Hepatocyte (in vitro differentiated cells): Measurements from ENCODE around the gene TLE6. TPM values are rescaled to one million over a fixed set of nuclear protein-coding genes. Genes with fewer than 3 reads are reported as not detected.
A peak's percentile ranks its signal among the peaks of the same experiment; 100 is the strongest.

Experiments used
- DNase-seq: peaks from one replicate; pipeline ENCODE4 v3.0.0-alpha.2; 2016; ENCODE audit warnings: low spot score
- H2AFZ ChIP-seq: fragments of 200-600 bp; sonication (generic); 2 replicates; pipeline ENCODE4 v1.6.0; 2016; ENCODE audit warnings: antibody characterized with exemption, mild to moderate bottlenecking
- H3K27ac ChIP-seq: fragments of 200-600 bp; sonication (generic); 2 replicates; pipeline ENCODE4 v1.5.1; 2016; ENCODE audit warnings: mild to moderate bottlenecking
- H3K27me3 ChIP-seq: fragments of 200-600 bp; sonication (generic); 2 replicates; pipeline ENCODE4 v1.6.1; 2016
- H3K36me3 ChIP-seq: fragments of 200-600 bp; sonication (generic); replicated peaks from 2 replicates; pipeline ENCODE4 v1.5.1; 2016; ENCODE audit warnings: low read depth; ENCODE audit not compliant: insufficient read depth
- H3K4me1 ChIP-seq: fragments of 200-600 bp; sonication (generic); 2 replicates; pipeline ENCODE4 v1.5.1; 2016; ENCODE audit warnings: mild to moderate bottlenecking, moderate library complexity; ENCODE audit not compliant: insufficient read depth
- H3K4me2 ChIP-seq: fragments of 200-600 bp; sonication (generic); 2 replicates; pipeline ENCODE4 v1.6.0; 2016
- H3K4me3 ChIP-seq: fragments of 200-600 bp; sonication (generic); 2 replicates; pipeline ENCODE4 v1.5.1; 2016; ENCODE audit warnings: mild to moderate bottlenecking
- H3K79me2 ChIP-seq: fragments of 200-600 bp; sonication (generic); 2 replicates; pipeline ENCODE4 v1.6.0; 2017; ENCODE audit warnings: mild to moderate bottlenecking
- H3K9me2 ChIP-seq: fragments of 200-600 bp; sonication (generic); replicated peaks from 2 replicates; pipeline ENCODE4 v1.6.0; 2017; ENCODE audit warnings: mild to moderate bottlenecking; ENCODE audit not compliant: insufficient read depth
- H3K9me3 ChIP-seq: fragments of 200-600 bp; sonication (generic); 2 replicates; pipeline ENCODE4 v1.5.1; 2016; ENCODE audit warnings: low read depth, mild to moderate bottlenecking
- H4K20me1 ChIP-seq: fragments of 200-600 bp; sonication (generic); 2 replicates; pipeline ENCODE4 v1.6.0; 2016; ENCODE audit warnings: mild to moderate bottlenecking; ENCODE audit not compliant: insufficient read depth, poor library complexity, severe bottlenecking
- EZH2 ChIP-seq: fragments of 200-600 bp; sonication (generic); IDR thresholded peaks from 2 replicates; pipeline ENCODE4 v1.6.1; 2016; ENCODE audit warnings: antibody characterized with exemption, mild to moderate bottlenecking, borderline replicate concordance
- EZH2phosphoT487 ChIP-seq: fragments of 200-600 bp; sonication (generic); IDR thresholded peaks from one replicate; pipeline ENCODE4 v1.6.1; 2018; ENCODE audit warnings: antibody characterized with exemption, mild to moderate bottlenecking, low read depth, moderate library complexity; ENCODE audit not compliant: unreplicated experiment, severe bottlenecking
- WGBS: methylation state at CpG from one replicate; pipeline ENCODE4 v1.1.6; 2016; ENCODE audit warnings: low lambda C conversion rate; ENCODE audit errors: missing lambda C conversion rate; 5-methylcytosine and 5-hydroxymethylcytosine counted together
- polyA plus RNA-seq: library from polyadenylated mRNA; unstranded; fragments of >200 nt; fragmentation: Nextera tagmentation; extraction: Ambion mirVana; gene quantifications from 2 replicates; pipeline ENCODE4 v1.2.1, GENCODE V29; 2016
- total RNA-seq: library from RNA; depleted of rRNA; stranded (reverse); fragments of >200 nt; gene quantifications from 2 replicates; pipeline ENCODE4 v1.2.3, GENCODE V29; 2014
- TF ChIP-seq, protein P1 (sequence below): fragments of 200-600 bp; sonication (generic); IDR thresholded peaks from 2 replicates; pipeline ENCODE4 v1.5.1; 2016; ENCODE audit warnings: antibody characterized with exemption, mild to moderate bottlenecking; ENCODE audit not compliant: poor library complexity

The TLE6 gene
- total and polyA plus RNA-seq, 2 experiments from 2014 or later, result 1.2 to 4.7 TPM

DNA sequence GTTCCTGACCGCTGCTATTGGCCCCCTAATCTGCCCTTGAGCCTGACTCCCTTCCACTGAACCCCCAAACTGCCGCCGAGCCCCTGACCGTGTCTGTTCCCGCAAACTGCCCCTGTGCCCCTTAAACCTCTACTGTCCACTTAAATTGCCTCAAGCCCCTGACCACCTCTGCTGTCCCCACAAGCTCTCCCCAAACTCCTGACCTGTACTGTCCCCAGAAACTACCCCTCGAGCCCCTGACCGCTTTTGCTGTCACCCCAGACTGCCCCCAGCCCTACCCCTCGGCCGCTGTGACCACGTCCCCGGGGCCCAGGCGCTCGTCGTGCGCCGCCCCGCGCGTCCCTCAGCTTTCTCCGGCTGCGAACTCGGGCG, 33.0 kb upstream of the TLE6 start:
- Histone ChIP-seq H3K9me3 (no peaks in the 10 kb centered on the region), H3K9me2 (no peaks in the 10 kb centered on the region), H3K36me3 (no peaks in the 10 kb centered on the region), H3K27ac (peak overlapping the region; percentile 63), H4K20me1 (no peaks in the 10 kb centered on the region), H3K27me3 (no peaks in the 10 kb centered on the region), H3K4me3 (peak overlapping the region; percentile 37), H3K4me2 (peak overlapping the region; percentile 87), H3K79me2 (peaks cover 17% of the 10 kb centered on the region), H2AFZ (peak overlapping the region; percentile 51), H3K4me1 (no peaks in the 10 kb centered on the region)
- TF ChIP-seq EZH2 (no peak), EZH2phosphoT487 (no peak)
- TF ChIP-seq, protein P1, sequence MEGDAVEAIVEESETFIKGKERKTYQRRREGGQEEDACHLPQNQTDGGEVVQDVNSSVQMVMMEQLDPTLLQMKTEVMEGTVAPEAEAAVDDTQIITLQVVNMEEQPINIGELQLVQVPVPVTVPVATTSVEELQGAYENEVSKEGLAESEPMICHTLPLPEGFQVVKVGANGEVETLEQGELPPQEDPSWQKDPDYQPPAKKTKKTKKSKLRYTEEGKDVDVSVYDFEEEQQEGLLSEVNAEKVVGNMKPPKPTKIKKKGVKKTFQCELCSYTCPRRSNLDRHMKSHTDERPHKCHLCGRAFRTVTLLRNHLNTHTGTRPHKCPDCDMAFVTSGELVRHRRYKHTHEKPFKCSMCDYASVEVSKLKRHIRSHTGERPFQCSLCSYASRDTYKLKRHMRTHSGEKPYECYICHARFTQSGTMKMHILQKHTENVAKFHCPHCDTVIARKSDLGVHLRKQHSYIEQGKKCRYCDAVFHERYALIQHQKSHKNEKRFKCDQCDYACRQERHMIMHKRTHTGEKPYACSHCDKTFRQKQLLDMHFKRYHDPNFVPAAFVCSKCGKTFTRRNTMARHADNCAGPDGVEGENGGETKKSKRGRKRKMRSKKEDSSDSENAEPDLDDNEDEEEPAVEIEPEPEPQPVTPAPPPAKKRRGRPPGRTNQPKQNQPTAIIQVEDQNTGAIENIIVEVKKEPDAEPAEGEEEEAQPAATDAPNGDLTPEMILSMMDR, result no peak
- 8% methylated on average over 10 of the region's 23 CpGs for WGBS
- no peak for DNase-seq

- Histone ChIP-seq H2AFZ (peak within 1 kb of the TSS; percentile 83), H3K79me2 (peaks cover 22% of the 10 kb centered on the region), H3K4me1 (no peaks in the 10 kb centered on the region), H3K9me2 (no peaks in the 10 kb centered on the region), H3K9me3 (no peaks in the 10 kb centered on the region), H3K4me3 (peak within 1 kb of the TSS; percentile 64), H3K27me3 (no peaks in the 10 kb centered on the region), H4K20me1 (no peaks in the 10 kb centered on the region), H3K36me3 (no peaks in the 10 kb centered on the region), H3K27ac (peak within 1 kb of the TSS; percentile 88), H3K4me2 (peak within 1 kb of the TSS; percentile 87)
- WGBS, result 3% methylated on average over 58 of the region's 74 CpGs
- TF ChIP-seq EZH2phosphoT487, result no peak
- TF ChIP-seq EZH2, result no peak
- TF ChIP-seq, protein P1, result no peak
- peak; percentile 99 for DNase-seq
Measured at GRCh38 chr19:2944775-2945574, 32.4 kb upstream of the TLE6 start, which contains the start of gene ZNF77. ZNF77 (minus strand) TSS chr19:2944971; CDS start chr19:2944840, 131 bp downstream.

- Histone ChIP-seq H3K27ac (peak overlapping the region; percentile 88), H3K4me2 (peak overlapping the region; percentile 80), H3K27me3 (no peaks in the 10 kb centered on the region), H3K4me3 (peak overlapping the region; percentile 64), H4K20me1 (no peaks in the 10 kb centered on the region), H3K4me1 (no peaks in the 10 kb centered on the region), H3K36me3 (no peaks in the 10 kb centered on the region), H3K9me3 (no peaks in the 10 kb centered on the region), H3K9me2 (no peaks in the 10 kb centered on the region), H3K79me2 (peaks cover 22% of the 10 kb centered on the region), H2AFZ (peak overlapping the region; percentile 83)
- DNase-seq, result no peak
- WGBS, result 62% methylated on average over 17 of the region's 17 CpGs
- TF ChIP-seq EZH2phosphoT487, result no peak
- TF ChIP-seq EZH2, result no peak
- TF ChIP-seq, protein P1, result no peak
Measured at GRCh38 chr19:2945575-2946184, 31.7 kb upstream of the TLE6 start.
